Ramos (cell line): Measurements from ENCODE around the gene KCNIP1.
"Not testable (repeated sequence)": the region's sequence is repeated elsewhere in the genome, so short reads cannot be mapped to it uniquely, and the experiment has no call there.

ENCODE experiments used
- in situ Hi-C: fragments of 300-500 bp; cut with MboI; formaldehyde crosslinking; loops from one replicate; pipeline ENCODE4 v1.14.3; 2022; ENCODE audit warnings: low sequenced_read_pairs; ENCODE audit not compliant: unreplicated experiment

The KCNIP1 gene

GRCh38 chr5:170757182-170757601 lies 253.4 kb downstream of the KCNIP1 start:
- in situ Hi-C loops = no loop called here

GRCh38 chr5:170757669-170758068 lies 253.8 kb downstream of the KCNIP1 start:
- in situ Hi-C loops = no loop called here

- in situ Hi-C loops = no loop called here
Measured at GRCh38 chr5:170758481-170758880, 254.7 kb downstream of the KCNIP1 start.

- in situ Hi-C loops = no loop called here
Measured at GRCh38 chr5:170760113-170760512, 256.3 kb downstream of the KCNIP1 start.

- in situ Hi-C loops = no loop called here
Measured at GRCh38 chr5:170761048-170761707, 257.4 kb downstream of the KCNIP1 start.

- in situ Hi-C loops = no loop called here
Measured at GRCh38 chr5:170761708-170762066, 257.9 kb downstream of the KCNIP1 start.

- in situ Hi-C loops = not testable (repeated sequence)
Measured at GRCh38 chr5:170762298-170762697, 258.5 kb downstream of the KCNIP1 start.

- in situ Hi-C loops = not testable (repeated sequence)
Measured at GRCh38 chr5:170765868-170766267, 262.0 kb downstream of the KCNIP1 start.

- in situ Hi-C loops = no loop called here
Measured at GRCh38 chr5:170769246-170769645, 265.4 kb downstream of the KCNIP1 start.

GRCh38 chr5:170769898-170770416 lies 266.1 kb downstream of the KCNIP1 start:
- in situ Hi-C loops = no loop called here

GRCh38 chr5:170771496-170771895 lies 267.7 kb downstream of the KCNIP1 start:
- in situ Hi-C loops = no loop called here

GRCh38 chr5:170773024-170773985 lies 269.5 kb downstream of the KCNIP1 start:
- in situ Hi-C loops = no loop called here

- in situ Hi-C loops = no loop called here
Measured at GRCh38 chr5:170774831-170775230, 271.0 kb downstream of the KCNIP1 start.

GRCh38 chr5:170781946-170782345 lies 278.1 kb downstream of the KCNIP1 start:
- in situ Hi-C loops = no loop called here

- in situ Hi-C loops = no loop called here
Measured at GRCh38 chr5:170782438-170782837, 278.6 kb downstream of the KCNIP1 start.

- in situ Hi-C loops = no loop called here
Measured at GRCh38 chr5:170783498-170784247, 279.9 kb downstream of the KCNIP1 start, which contains the start of gene GABRP. Gene GABRP (plus strand): TSS chr5:170783725. CDS start chr5:170788616, 4,891 bp downstream.

- in situ Hi-C loops = no loop called here
Measured at GRCh38 chr5:170785416-170785815, 281.6 kb downstream of the KCNIP1 start.
